Omental fat pad (tissue), 4 donors: Measurements from ENCODE around the gene NUP153. TPM values are rescaled to one million over a fixed set of nuclear protein-coding genes. Genes with fewer than 3 reads are reported as not detected.
"Not testable (repeated sequence)": the region's sequence is repeated elsewhere in the genome, so short reads cannot be mapped to it uniquely, and the experiment has no call there.

Experiments
- ATAC-seq: fragments of 150-250 bp; one replicate; pipeline ENCODE4 v1.9.1; 2016; ENCODE audit warnings: mild to moderate bottlenecking, moderate library complexity; ENCODE audit not compliant: low FRiP score
- DNase-seq: peaks from one replicate; pipeline ENCODE4 v3.0.0-alpha.2; 2019; ENCODE audit warnings: low spot score
- CTCF ChIP-seq, 3 donors: fragments of 450-650 bp; IDR thresholded peaks; one replicate each; pipeline ENCODE4 v1.5.1; 2016 to 2017; ENCODE audit warnings: antibody characterized with exemption in 3 of 3, mild to moderate bottlenecking in 3 of 3, moderate library complexity in 2 of 3
- total RNA-seq, 4 donors: library from RNA; depleted of rRNA; stranded (reverse); fragments of >200 nt; gene quantifications; one replicate each; pipeline ENCODE4 v1.1.0, GENCODE V29; 2016

Gene NUP153
- total RNA-seq, 4 donors from 2014 or later = 32.7 to 80.6 (median 44.0) TPM

- ATAC-seq = no peak
- no peak for DNase-seq
- no peak for TF ChIP-seq CTCF (IDR thresholded peaks at IDR 0.05)
Measured at GRCh38 chr6:17710331-17710730, 3.6 kb upstream of the NUP153 start.

DNA sequence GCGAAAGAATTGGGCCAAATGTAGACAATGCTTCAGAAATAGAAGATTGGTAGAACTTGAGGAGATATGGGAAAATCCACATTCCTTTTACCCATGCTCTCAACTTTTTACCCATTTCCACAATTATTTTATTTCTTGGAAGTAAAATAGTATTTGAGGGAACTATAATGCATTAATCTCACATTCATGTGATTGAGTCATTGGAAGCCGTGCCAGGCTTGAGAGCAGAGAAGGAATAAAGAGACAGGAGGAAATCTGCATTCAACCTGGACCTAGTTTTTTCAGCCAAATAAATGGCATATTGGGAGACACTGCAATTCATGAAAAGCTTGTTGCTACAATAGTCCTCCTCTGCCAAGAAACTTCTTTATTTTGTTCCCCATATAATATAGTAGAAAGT, 2.8 kb upstream of the NUP153 start:
- ATAC-seq = no peak
- no peak for TF ChIP-seq CTCF (IDR thresholded peaks at IDR 0.05)
- DNase-seq = no peak

DNA sequence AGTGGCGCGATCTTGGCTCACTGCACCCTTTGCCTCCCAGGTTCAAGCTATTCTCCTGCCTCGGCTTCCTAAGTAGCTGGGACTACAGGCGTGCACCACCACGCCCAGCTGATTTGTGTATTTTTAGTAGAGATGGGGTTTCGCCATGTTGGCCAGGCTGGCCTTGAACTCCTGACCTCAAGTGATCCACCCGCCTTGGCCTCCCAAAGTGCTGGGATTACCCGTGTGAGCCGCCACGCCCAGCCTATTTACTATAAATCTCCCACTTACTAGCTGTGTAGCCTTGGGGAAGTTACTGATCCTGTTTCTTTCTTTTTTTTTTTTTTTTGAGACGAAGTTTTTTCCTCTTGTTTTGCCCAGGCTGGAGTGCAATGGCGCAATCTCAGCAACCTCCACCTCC, 1.3 kb upstream of the NUP153 start:
- DNase-seq, ATAC-seq: not testable (repeated sequence)

- TF ChIP-seq CTCF (IDR thresholded peaks at IDR 0.05) = no peak
- DNase-seq = no peak
- no peak for ATAC-seq
Measured at GRCh38 chr6:17707371-17707651, 586 bp upstream of the NUP153 start.

DNA sequence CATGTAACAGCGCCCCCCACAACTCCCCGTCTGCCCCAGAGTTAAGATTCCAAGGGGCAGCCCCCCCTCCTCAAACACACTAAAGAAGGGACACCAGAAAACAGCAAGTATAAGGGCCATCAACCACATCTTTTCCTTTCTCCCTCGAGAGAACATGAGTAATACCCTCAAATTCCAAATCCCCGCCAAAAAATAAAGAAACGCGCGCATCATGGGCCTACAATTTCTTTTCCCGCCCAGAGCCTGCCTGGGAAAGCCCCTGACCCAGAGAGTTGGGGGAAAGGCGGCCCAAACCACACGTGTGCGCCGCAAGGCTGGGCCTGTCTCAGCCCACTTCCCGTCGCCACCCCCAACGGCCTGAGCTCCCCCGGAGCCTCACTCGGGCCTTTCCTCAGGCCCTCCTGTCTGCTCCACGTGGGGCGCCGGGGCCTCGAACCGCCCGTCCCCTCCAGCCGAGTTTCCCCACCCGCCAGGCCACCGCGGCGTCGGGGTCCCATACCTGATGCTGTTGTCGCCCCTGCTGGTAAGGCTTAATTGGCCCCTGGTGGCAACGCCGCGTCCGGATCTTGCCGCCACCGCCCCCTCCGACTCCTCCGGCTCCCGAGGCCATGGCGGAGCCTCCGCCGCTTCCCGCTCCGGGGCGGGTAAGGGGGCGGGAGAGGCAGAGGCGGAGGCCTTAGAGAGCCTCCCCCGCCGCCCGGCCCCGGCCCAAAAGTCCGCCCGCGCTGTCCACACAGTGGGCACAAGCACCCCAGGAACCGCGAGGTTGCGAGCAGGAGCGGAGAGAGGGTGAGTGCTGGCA, 746 bp downstream of the NUP153 start:
- peak; percentile 70 for ATAC-seq
- peak; percentile 33 for DNase-seq
- TF ChIP-seq CTCF (IDR thresholded peaks at IDR 0.05) = no peak

DNA sequence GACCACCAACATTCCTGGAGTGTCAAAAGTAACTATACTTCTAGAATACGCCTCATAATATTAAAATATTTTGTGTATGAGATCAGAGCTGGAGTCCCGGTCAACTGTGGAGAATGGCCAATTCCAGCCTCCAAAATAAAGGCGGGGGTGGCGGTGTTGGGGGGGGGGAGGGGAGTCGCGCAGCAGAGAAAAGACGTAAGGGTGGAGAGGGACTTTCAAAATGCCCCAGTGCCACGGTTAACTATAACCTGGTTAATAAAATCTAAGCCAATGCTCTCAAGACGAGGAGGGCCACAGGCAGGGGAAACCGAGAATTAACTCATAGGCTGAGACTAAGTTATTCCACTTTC, 1.3 kb downstream of the NUP153 start:
- DNase-seq (no peak), ATAC-seq (peak; percentile 43)
- no peak for TF ChIP-seq CTCF (IDR thresholded peaks at IDR 0.05)

DNA sequence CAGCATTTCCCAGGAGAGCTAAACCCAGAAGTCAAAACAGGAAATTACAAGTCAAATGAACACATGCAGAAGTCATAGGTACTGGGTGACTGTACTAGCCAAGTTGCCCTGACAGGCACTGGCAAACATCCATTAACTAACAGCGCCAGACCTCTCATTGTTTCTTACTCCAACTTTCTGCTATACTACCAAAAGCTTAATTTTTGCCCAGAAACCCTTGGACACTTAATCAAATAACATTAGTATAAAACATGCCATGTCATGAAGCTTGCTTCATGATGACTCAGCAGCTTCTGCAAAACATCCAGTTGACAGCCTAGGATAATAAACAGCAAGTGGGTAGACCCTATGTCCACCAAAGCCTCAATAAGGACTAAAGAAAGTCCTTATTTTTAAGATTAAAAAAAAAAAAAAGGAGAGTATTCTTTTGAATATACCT, 3.5 kb downstream of the NUP153 start:
- DNase-seq (no peak), ATAC-seq (peak; percentile 26)
- no peak for TF ChIP-seq CTCF (IDR thresholded peaks at IDR 0.05)
